B cell (primary cell): ENCODE measurements around the gene UBAC2. TPM values are rescaled to one million over a fixed set of nuclear protein-coding genes. Genes with fewer than 3 reads are reported as not detected.

Source experiments
- ATAC-seq: fragments of 200-7000 bp; cut with Tn5 transposase; one replicate; pipeline ENCODE4 v1.10.0; 2021; ENCODE audit warnings: low read depth, mild to moderate bottlenecking, moderate number of reproducible peaks, moderate library complexity
- CTCF ChIA-PET: fragments of 350-600 bp; sonication (Branson Sonifier 250); formaldehyde crosslinking; loops from one replicate; lab custom pipeline; 2021; ENCODE audit warnings: antibody characterized with exemption, inconsistent platforms; lab: Charles Lee
- POLR2A ChIA-PET: fragments of 350-600 bp; sonication (Branson Sonifier 250); formaldehyde crosslinking; loops from one replicate; lab custom pipeline; 2021; ENCODE audit warnings: antibody characterized with exemption; lab: Charles Lee
- DNase-seq: peaks from one replicate; pipeline ENCODE4 v3.0.0; 2013
- H2AFZ ChIP-seq: 2 replicates; pipeline ENCODE4 v1.6.1; 2012; ENCODE audit warnings: mild to moderate bottlenecking, low read depth, low read length; ENCODE audit not compliant: insufficient read depth, poor library complexity, severe bottlenecking
- H3K27ac ChIP-seq, 2 donors: 1 replicate in 1 of 2; 2 replicates in 1 of 2; pipeline ENCODE4 v1.5.1; 2012 to 2013; ENCODE audit warnings: low read length in 2 of 2, mild to moderate bottlenecking in 2 of 2, moderate library complexity in 1 of 2
- H3K27me3 ChIP-seq, 4 experiments: fragments of 200-600 bp in 1 of 4; sonication (generic) in 1 of 4; replicated peaks in 1 of 4; 1 replicate in 2 of 4; 2 replicates in 2 of 4; pipeline versions ENCODE4 v1.6.1 to v1.7.0; 2013 to 2016; ENCODE audit warnings: low read length in 3 of 4, mild to moderate bottlenecking in 2 of 4, mixed read lengths in 1 of 4, moderate library complexity in 1 of 4; ENCODE audit not compliant: insufficient read depth in 4 of 4, control insufficient read depth in 3 of 4; ENCODE audit errors: control extremely low read depth in 1 of 4
- H3K36me3 ChIP-seq, 2 experiments: replicated peaks in 1 of 2; 1 replicate in 1 of 2; 2 replicates in 1 of 2; pipeline versions ENCODE4 v1.6.1 to v1.7.1; 2013; ENCODE audit warnings: low read length in 1 of 2; ENCODE audit not compliant: insufficient read depth in 2 of 2, control insufficient read depth in 1 of 2; ENCODE audit errors: control extremely low read depth in 1 of 2, extremely low read depth in 1 of 2
- H3K4me1 ChIP-seq, 2 donors: fragments of 200-600 bp in 1 of 2; sonication (generic) in 1 of 2; 1 replicate in 1 of 2; 2 replicates in 1 of 2; pipeline versions ENCODE4 v1.5.1 to v1.6.1; 2013 to 2017; ENCODE audit warnings: low read length in 2 of 2; ENCODE audit not compliant: control insufficient read depth in 2 of 2, insufficient read depth in 2 of 2
- H3K4me2 ChIP-seq: replicated peaks from 2 replicates; pipeline ENCODE3; 2012; ENCODE audit warnings: mild to moderate bottlenecking, low read depth, low read length; ENCODE audit not compliant: poor library complexity, severe bottlenecking
- H3K4me3 ChIP-seq, 5 experiments: fragments of 200-600 bp in 1 of 5; sonication (generic) in 1 of 5; 1 replicate in 3 of 5; 2 replicates in 2 of 5; pipeline versions ENCODE4 v1.5.1 to v1.7.0; 2011 to 2016; ENCODE audit warnings: low read length in 4 of 5, mild to moderate bottlenecking in 4 of 5, low read depth in 2 of 5, control low read depth in 1 of 5, moderate library complexity in 1 of 5; ENCODE audit not compliant: insufficient read depth in 1 of 5; ENCODE audit errors: control extremely low read depth in 1 of 5, extremely low read depth in 1 of 5
- H3K79me2 ChIP-seq: fragments of 200-600 bp; sonication (generic); one replicate; pipeline ENCODE4 v1.6.0; 2016; ENCODE audit warnings: low read length; ENCODE audit not compliant: control insufficient read depth, insufficient read depth
- H3K9ac ChIP-seq: fragments of 200-600 bp; sonication (generic); 2 replicates; pipeline ENCODE4 v1.6.1; 2017; ENCODE audit warnings: mild to moderate bottlenecking, low read length, moderate library complexity
- H3K9me3 ChIP-seq, 3 donors: one replicate each; pipeline versions ENCODE4 v1.6.1 to v1.7.1; 2013; ENCODE audit warnings: low read length in 2 of 3; ENCODE audit not compliant: control insufficient read depth in 2 of 3, insufficient read depth in 1 of 3; ENCODE audit errors: control extremely low read depth in 1 of 3
- H4K20me1 ChIP-seq: 2 replicates; pipeline ENCODE4 v1.6.0; 2012; ENCODE audit warnings: mild to moderate bottlenecking, low read length; ENCODE audit not compliant: insufficient read depth, control insufficient read depth, poor library complexity, severe bottlenecking
- H3K27ac Mint-ChIP-seq: one replicate; pipeline ENCODE4 v1.8.0; 2021; ENCODE audit warnings: mixed read lengths
- H3K27me3 Mint-ChIP-seq: one replicate; pipeline ENCODE4 v1.8.0; 2021; ENCODE audit warnings: mixed read lengths
- H3K4me1 Mint-ChIP-seq: one replicate; pipeline ENCODE4 v1.8.0; 2021; ENCODE audit warnings: mixed read lengths
- H3K4me3 Mint-ChIP-seq: one replicate; pipeline ENCODE4 v1.8.0; 2021; ENCODE audit warnings: mixed read lengths
- H3K9me3 Mint-ChIP-seq: one replicate; pipeline ENCODE4 v1.8.0; 2022; ENCODE audit warnings: mixed read lengths; ENCODE audit not compliant: insufficient read depth
- CTCF ChIP-seq: fragments of 200-600 bp; IDR thresholded peaks from one replicate; pipeline ENCODE4 v1.8.0; 2022; ENCODE audit warnings: antibody characterized with exemption, mild to moderate bottlenecking
- EZH2 ChIP-seq: IDR thresholded peaks from 2 replicates; pipeline ENCODE4 v1.6.1; 2012; ENCODE audit warnings: borderline replicate concordance, low read depth, mild to moderate bottlenecking, moderate library complexity, low read length; ENCODE audit not compliant: insufficient read depth, poor library complexity, severe bottlenecking
- WGBS: methylation state at CpG from one replicate; pipeline ENCODE4 v1.1.5; 2013; ENCODE audit warnings: missing lambda C conversion rate; ENCODE audit not compliant: insufficient coverage; 5-methylcytosine and 5-hydroxymethylcytosine counted together
- intact Hi-C: fragments of 100-400 bp; cut with micrococcal nuclease; formaldehyde crosslinking; loops from one replicate; pipeline ENCODE4 v1.10.0; 2022
- polyA plus RNA-seq: library from polyadenylated mRNA; depleted of rRNA; stranded (reverse); fragments of >200 nt; gene quantifications from 2 replicates; pipeline ENCODE4 v1.2.3, GENCODE V29; 2012
- total RNA-seq, 2 donors: library from RNA; stranded (reverse); fragments of 120-200 nt in 1 of 2; gene quantifications; 1 replicate in 1 of 2; 2 replicates in 1 of 2; pipeline versions ENCODE4 v1.2.3 to v1.2.4, GENCODE V29; 2013 to 2022

UBAC2 gene
- total and polyA plus RNA-seq, 2 donors (not counting 1 experiment from before 2014, with no cell fraction given): 56.3 to 60.8 TPM

- Mint-ChIP-seq H3K27me3 (no peaks in the 10 kb centered on the region), H3K9me3 (no peaks in the 10 kb centered on the region), H3K27ac (peak overlapping the region; percentile 98), H3K4me1 (peaks cover 79% of the 10 kb centered on the region), H3K4me3 (peak overlapping the region; percentile 62)
- ChIA-PET POLR2A (interaction anchor here (0.7 to 4.0 kb wide), 6 partner anchors 13 to 69 kb away, joined by 3 to 34 read pairs (median 7); partner anchors contain the start of gene GPR183), CTCF (interaction anchor here (0.7 to 19.7 kb wide), 9 partner anchors 14 to 197 kb away, joined by 3 to 477 read pairs (median 11); partner anchors contain the start of gene GPR183)
- no peak for TF ChIP-seq CTCF
- no peak for TF ChIP-seq EZH2
- Histone ChIP-seq H3K27me3 (no peaks in the 10 kb centered on the region), H3K9me3 (no peaks in the 10 kb centered on the region), H3K79me2 (peaks cover 21% of the 10 kb centered on the region), H3K9ac (no peak overlapping the region), H3K27ac (peak overlapping the region; percentile 99 to 100), H3K4me3 (peak overlapping the region in 1 of 5 experiments; percentile 30), H4K20me1 (no peaks in the 10 kb centered on the region), H3K4me1 (peaks cover 60 to 73% of the 10 kb centered on the region in 2 donors), H2AFZ (no peak overlapping the region), H3K36me3 (peaks cover 2 to 28% of the 10 kb centered on the region in 2 experiments), H3K4me2 (peak overlapping the region; percentile 71)
- intact Hi-C loops: no loop called here
- ATAC-seq: no peak
- whole genome bisulfite sequencing: 100% methylated on average over 5 of the region's 8 CpGs
- DNase-seq: no peak
Measured at GRCh38 chr13:99373436-99373835, 172.8 kb downstream of the UBAC2 start.
